Right hindlimb (tissue), 1 donor: ENCODE results near the gene EXT2.

Experiments used
- DNase-seq: peaks from one replicate; pipeline ENCODE4 v3.0.0-alpha.2; 2018

EXT2 gene

GRCh38 chr11:44246726-44247125 lies 151.2 kb downstream of the EXT2 start:
- DNase-seq, result peak; percentile 65

DNA sequence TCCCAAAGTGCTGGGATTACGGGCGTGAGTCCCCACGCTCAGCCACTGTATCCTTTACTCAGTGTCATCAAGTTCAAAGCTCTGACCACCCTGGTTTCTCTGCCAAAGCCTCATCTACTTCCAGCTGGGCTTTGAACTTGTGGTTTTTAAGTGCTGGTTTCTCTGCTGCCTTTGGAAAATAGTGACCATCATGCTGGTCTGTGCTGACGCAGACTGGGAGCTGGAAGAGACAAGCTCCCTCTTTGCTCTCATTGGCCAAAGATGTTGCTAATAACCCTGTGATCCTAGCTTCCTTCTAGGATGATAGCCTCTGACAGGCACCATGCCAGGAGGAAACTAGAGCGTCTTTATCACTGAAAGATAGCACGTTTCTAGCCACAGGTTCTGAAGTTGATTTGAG lies 152.0 kb downstream of the EXT2 start:
- no peak for DNase-seq

GRCh38 chr11:44248109-44248508 lies 152.6 kb downstream of the EXT2 start:
- peak; percentile 55 for DNase-seq

- no peak for DNase-seq
These were observed 154.9 kb downstream of the EXT2 start for GRCh38 chr11:44250421-44250820.

GRCh38 chr11:44252999-44253602 lies 157.6 kb downstream of the EXT2 start:
- DNase-seq, result no peak

DNA sequence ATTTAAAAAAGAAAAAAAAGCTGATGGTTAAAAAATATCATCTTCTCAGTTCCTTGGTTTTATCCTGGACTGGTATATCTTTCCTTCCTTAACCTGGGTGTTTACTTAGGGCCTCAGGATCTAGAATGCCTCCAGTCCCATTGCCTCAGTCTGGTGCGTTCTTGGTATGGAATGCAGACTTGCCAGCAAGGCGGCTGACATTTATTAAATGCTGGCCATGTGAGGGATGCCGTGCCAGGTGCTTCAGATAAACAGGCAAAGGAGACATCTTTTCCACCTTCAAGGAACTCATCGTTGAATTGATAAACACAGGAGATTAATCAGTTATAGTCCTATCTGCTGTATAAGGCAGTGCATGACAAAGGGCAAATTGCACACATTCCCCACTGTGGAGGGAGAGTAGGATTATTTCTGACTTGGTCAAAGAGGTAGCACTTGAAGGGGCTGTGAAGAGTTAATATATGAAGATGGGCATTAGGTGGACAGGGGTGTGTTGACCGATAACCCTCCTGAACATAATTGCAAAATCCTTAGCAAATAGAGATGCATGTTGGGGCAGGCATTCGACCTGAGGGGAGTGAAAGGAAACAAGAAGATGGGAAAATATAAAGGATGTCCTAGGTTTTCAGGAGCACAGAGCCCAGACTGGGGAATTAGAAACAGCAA lies 160.1 kb downstream of the EXT2 start:
- DNase-seq, result no peak

GRCh38 chr11:44256673-44257291 lies 161.3 kb downstream of the EXT2 start:
- DNase-seq, result no peak

DNA sequence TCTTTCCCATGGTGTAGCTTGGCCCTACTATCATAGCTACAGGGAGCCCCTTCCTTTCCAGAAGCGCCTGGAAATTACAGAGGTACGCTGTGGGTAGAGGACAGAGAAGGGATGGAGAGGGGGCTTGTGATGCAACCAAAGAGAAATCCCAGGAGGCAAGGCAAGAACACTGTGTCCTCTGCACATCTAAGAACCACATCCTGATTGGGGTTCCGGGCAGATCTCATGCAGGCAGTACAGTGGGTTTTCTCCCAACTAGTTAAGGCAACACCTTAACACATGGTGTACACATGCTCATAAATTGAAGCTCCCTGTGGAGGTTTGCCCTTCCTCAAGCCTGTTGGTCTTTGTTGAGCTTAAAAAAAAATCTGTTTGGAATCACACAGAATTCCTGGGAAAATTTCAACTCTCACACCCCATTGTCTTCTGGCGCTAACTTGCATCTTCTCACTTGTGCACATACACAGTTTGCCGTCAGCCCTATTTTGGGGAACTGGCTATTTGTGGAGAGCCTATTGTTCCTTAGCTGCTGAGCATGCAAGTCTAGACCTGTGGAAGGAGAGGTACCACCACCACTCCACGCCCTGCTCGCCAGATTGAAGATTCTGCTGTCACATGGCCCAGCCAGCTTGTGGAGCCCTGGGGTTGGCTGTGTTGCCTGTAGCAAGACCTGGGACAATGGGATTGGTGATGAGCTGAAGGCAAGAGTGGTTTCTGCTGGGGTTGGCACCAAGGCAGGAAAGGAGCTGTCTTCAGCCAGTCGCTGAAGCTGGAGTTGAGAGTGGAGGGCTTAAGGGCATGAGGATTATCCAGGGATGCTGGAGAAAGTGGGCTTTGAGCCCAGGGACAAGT lies 162.1 kb downstream of the EXT2 start:
- no peak for DNase-seq

- DNase-seq, result no peak
These were observed 162.7 kb downstream of the EXT2 start for GRCh38 chr11:44258190-44258489.

DNA sequence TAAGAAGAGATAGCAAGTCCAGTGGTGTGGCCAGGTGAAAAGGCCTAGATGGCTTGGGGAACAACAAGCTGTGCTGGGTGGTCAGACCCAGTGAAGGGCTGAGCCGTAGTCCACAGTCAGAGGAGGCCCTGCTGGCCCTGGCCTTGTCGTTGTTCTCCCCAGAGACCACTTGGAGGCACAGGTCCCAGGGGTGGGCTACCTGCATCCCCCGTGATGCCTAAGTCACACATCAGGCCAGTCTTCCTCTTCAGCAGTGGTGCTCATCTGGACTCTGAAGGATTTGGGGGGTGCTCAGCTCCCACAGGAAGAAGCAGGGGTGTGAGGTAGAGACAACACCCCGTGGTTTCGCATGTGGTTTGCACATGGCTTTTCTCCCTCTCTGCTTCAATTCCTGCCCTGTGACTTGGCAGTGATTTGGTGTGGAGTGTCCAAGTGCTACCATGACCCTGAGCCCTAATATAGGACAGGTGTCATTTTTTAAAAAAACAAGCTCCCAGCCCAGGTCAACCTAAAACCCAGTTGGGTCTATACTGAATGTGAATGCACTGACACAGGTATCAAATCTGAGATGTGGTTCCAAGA lies 163.5 kb downstream of the EXT2 start:
- DNase-seq, result no peak

- DNase-seq, result no peak
These were observed 164.6 kb downstream of the EXT2 start for GRCh38 chr11:44260081-44260480.

DNA sequence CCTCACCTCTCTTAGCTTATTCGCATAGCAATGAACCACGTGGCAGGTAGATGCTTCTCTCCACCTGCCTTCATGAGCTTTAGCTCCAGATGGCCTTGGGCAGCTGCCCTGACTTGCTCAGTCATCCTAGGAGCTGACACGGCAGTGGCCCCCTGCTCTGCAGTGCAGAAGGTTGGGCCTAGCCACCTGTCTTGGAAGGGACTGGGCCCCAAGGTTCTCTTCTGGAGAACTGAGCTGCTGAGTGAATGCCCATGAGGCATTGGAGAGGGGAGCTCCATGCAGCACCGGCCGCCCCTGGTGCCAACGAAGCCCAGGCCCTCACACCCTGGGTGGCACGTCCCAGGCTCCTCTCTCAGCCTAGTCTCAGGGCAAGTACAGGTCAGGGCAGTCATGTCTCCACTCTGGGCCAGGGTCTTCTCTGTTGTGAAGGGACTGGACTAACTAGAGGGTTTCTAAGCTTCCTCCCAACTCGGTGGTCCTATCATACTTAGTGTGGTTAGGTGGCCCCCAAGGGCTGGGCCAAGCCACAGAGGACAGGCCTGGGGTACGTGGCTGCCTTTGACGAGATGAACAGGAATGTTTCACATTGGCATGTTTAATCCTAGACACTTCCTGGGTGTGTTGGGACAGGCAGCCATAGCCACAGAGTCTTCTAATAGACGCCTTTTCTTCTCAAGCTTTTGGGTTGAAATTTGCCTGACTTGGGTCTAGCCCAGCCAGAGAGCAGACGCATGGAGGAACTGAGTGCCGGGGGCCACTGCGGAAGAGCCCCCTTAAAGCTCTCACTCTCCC lies 166.5 kb downstream of the EXT2 start:
- DNase-seq, result no peak

DNA sequence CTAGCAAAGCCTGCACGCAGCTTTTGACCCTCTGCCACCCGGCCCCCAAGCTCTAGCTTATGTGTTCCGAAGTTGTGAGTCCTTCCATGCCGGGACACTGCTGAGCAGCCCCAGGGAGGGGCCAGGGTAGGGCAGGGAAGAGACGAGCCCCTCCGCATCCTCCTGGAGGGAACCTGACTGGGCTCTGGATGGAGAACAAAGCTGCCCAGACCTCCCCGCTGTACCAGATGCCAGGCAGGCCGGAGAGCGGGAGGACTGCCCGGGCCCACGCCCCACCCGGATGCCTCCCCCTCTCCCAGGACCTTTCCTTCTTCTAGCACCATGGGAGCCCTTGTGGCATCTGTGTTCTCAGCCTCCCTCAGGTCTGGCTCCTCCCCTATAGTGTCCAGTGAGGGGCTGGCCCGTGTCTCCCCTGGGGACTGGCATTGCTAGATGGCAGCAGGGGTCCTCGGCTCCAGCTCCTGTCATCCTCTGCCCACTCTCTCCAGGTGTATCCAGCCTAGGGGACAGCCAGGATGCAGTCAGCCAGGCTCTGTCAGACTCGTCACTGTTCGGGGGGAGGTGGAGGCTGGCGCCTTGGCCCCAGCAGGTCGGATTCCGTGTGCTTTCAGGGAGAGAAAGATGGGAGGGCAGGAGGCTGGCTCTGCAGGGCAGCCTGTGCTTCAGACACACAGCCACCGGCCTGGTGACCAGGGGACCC lies 168.4 kb downstream of the EXT2 start:
- no peak for DNase-seq

DNA sequence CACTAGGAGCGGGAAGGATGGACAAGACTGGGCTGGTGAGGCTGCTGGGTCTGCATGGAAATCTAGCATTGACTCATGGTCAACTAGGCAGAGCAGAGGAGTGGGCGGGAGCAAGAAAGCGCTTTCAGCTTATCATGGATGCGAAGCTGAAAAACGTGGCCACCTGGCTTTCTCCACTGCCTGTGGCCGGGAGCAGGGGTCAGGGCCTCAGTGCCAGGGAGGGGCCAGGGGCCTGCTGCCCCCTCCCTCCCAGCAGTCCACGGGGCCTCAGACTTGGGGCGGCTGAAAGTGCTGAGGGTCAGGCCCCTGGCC lies 168.9 kb downstream of the EXT2 start:
- DNase-seq, result no peak

- DNase-seq, result no peak
These were observed 169.3 kb downstream of the EXT2 start for GRCh38 chr11:44264761-44265160.

DNA sequence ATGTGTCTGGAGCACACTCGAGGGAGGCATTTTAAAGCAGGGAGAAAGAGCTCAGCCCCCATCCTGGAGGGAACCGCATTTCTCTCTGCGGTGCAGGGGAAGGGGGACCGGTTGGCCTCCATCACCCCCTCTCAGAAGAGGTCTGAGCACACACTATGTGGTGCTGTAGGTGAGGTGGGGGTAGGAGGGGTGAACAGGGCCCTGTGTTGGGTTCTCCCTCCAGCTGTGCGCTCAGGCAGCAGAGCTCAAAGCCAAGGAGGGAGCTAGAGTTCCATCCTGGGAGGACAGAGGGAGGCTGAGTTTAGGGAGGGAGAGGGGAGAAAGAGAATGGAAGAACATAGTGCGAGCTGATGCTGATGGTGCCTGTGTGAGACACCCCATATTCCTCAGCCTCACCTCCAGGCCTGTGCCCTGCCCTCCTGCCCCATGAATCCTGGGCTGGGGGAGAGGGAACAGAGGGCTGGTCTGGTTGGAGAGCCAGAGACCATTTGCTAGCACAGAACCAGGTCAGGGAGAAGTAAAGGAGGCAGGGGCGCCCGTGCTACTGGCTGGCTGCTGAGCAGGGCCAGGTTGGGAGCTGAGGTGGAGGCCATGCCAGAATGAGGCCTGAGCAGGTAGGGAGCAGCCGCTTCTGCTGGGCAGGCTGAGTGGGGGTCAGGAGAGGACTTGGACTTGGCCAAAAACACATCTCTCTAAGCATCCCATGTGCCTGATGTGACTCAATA lies 170.7 kb downstream of the EXT2 start:
- DNase-seq, result peak; percentile 14

DNA sequence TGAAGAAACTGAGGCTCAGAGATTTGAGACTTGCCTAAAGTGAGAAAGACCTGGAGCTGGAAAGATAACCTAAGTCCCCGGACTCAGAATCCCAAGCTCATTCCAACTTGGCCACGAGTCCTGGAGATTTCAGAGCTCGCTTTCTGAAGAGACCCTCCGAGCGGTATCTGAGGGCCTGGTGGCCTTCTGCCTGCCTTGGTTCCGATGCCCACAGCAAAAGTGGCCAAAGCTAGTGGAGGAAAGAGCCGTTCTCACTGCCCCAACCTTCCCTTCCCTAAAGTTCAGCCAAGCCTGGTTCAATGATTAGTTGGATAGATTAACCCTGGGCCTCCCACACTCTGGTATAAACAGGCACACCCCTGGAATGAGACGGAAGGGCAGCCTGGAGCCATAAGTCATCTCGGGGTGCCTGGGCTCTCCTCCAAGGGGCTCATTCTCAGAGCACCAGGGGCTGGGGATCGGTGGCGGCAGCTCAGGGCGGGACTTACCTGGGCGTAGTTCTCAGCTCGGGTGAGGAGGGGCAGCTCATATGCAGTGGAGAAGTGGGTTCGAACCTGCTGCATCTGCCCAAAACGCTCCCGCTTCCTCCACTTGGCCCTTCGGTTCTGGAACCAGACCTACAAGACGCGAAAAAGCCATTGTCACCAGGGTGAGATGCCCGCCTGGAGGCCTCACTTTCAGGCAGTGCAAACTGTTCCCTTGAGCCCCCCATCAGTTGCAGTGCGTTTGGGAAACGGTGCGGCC lies 171.7 kb downstream of the EXT2 start:
- no peak for DNase-seq

GRCh38 chr11:44267750-44268613 lies 172.5 kb downstream of the EXT2 start:
- DNase-seq, result no peak

GRCh38 chr11:44268614-44269080 lies 173.2 kb downstream of the EXT2 start:
- no peak for DNase-seq
